Mucosa of descending colon (tissue), 3 donors: Measurements from ENCODE around the gene SRL. TPM values are rescaled to one million over a fixed set of nuclear protein-coding genes. Genes with fewer than 3 reads are reported as not detected.

Source experiments
- total RNA-seq, 3 donors: library from RNA; stranded (reverse); fragmentation: NEBNext Ultra II Directional in 2 of 3; extraction: Animal tissue kit (Norgen Biotek cat#: 25700) in 2 of 3; gene quantifications; one replicate each; pipeline versions ENCODE4 v1.2.1 to v1.2.4, GENCODE V29; 2021 to 2023
- donor health status: DM: no; HTN: no; CAD: no; lungs with moderate emphysema.
- donor health status: DM: no; HTN: no; CAD: no.
- donor health status: DM: no; HTN: yes; CAD: no.

SRL gene
- total RNA-seq, 3 donors from 2014 or later = 0.35 to 1.2 (median 0.41) TPM

Other genes starting within 250 kb of the SRL start
- gene ADCY9, start 125.6 kb downstream of the SRL start, total RNA-seq = 10 to 100 TPM; 30.0 to 50.8 (median 41.8) TPM
- gene TFAP4, start 30.9 kb upstream of the SRL start, total RNA-seq = 10 to 100 TPM in 2 of 3 donors, 1 to 10 TPM in 1; 10.0 to 12.2 (median 12.1) TPM
- gene GLIS2, start 74.0 kb upstream of the SRL start, total RNA-seq = 10 to 100 TPM in 1 of 3 donors, 1 to 10 TPM in 2; 1.7 to 21.1 (median 2.9) TPM
- gene PAM16, start 109.2 kb upstream of the SRL start, total RNA-seq = 10 to 100 TPM; 31.9 to 35.8 (median 32.6) TPM
- 1 to 10 TPM in 2 of 3 donors, under 1 TPM in 1; 0.93 to 8.4 (median 5.1) TPM for gene VASN, start 129.8 kb upstream of the SRL start, total RNA-seq
- 10 to 100 TPM; 40.0 to 61.2 (median 49.1) TPM for gene CORO7, start 174.5 kb upstream of the SRL start, total RNA-seq
- 10 to 100 TPM; 47.0 to 58.3 (median 54.8) TPM for gene DNAJA3, start 183.8 kb upstream of the SRL start, total RNA-seq
- 10 to 100 TPM; 32.4 to 48.9 (median 38.4) TPM for gene NMRAL1, start 232.5 kb upstream of the SRL start, total RNA-seq
- 10 to 100 TPM; 36.0 to 52.7 (median 49.3) TPM for gene HMOX2, start 234.3 kb upstream of the SRL start, total RNA-seq